ENCODE results near the gene HDAC5.
"Not testable (repeated sequence)": the region's sequence is repeated elsewhere in the genome, so short reads cannot be mapped to it uniquely, and the experiment has no call there.

The HDAC5 gene

GRCh38 chr17:44066204-44066930 is 57.1 kb downstream of the HDAC5 start, which contains the start of gene LSM12:
Gene LSM12 (minus strand): TSS chr17:44066671. CDS start chr17:44066587, 84 bp downstream.
- DNase-seq: peak; percentile 85

GRCh38 chr17:44065668-44066203 is 57.7 kb downstream of the HDAC5 start:
- no peak for DNase-seq

GRCh38 chr17:44063704-44064639 is 59.5 kb downstream of the HDAC5 start:
- no peak for DNase-seq

- no peak for DNase-seq
Observed at GRCh38 chr17:44062871-44063270, 60.6 kb downstream of the HDAC5 start.

- no peak for DNase-seq
Observed at GRCh38 chr17:44061446-44061845, 62.0 kb downstream of the HDAC5 start.

- DNase-seq: no peak
Observed at GRCh38 chr17:44059101-44059892, 64.1 kb downstream of the HDAC5 start.

- peak; percentile 64 for DNase-seq
Observed at GRCh38 chr17:44053125-44053872, 70.1 kb downstream of the HDAC5 start.

- DNase-seq: no peak
Observed at GRCh38 chr17:44049294-44050060, 74.0 kb downstream of the HDAC5 start.

- DNase-seq: not testable (repeated sequence)
Observed at GRCh38 chr17:44046893-44047292, 76.5 kb downstream of the HDAC5 start.

GRCh38 chr17:44045486-44045885 is 78.0 kb downstream of the HDAC5 start:
- no peak for DNase-seq

GRCh38 chr17:44044071-44044470 is 79.4 kb downstream of the HDAC5 start:
- no peak for DNase-seq

- DNase-seq: no peak
Observed at GRCh38 chr17:44043272-44043696, 80.2 kb downstream of the HDAC5 start.

GRCh38 chr17:44039829-44040635 is 83.4 kb downstream of the HDAC5 start:
- DNase-seq: no peak

GRCh38 chr17:44038604-44039011 is 84.8 kb downstream of the HDAC5 start:
- DNase-seq: no peak

- no peak for DNase-seq
Observed at GRCh38 chr17:44037471-44037870, 86.0 kb downstream of the HDAC5 start.

- not testable (repeated sequence) for DNase-seq
Observed at GRCh38 chr17:44034688-44035087, 88.8 kb downstream of the HDAC5 start.

GRCh38 chr17:44033861-44034408 is 89.5 kb downstream of the HDAC5 start:
- no peak for DNase-seq

GRCh38 chr17:44030482-44030881 is 93.0 kb downstream of the HDAC5 start:
- no peak for DNase-seq

GRCh38 chr17:44029736-44030135 is 93.7 kb downstream of the HDAC5 start:
- no peak for DNase-seq

Measured in NCI-H2029 treated with DMSO at 0.1 percent for 48 hours (cell line).